ENCODE data around the gene NELL1.

GRCh38 chr11:20634044-20634443 is 35.3 kb upstream of the NELL1 start:
- TF ChIP-seq CTCF (conservative IDR thresholded peaks at IDR 0.05; ENCODE audit: low read length) (0 out of 2 replicates have a peak, but pooled peaks have one; percentile 8), EZH2phosphoT487 (IDR thresholded peaks at IDR 0.05; ENCODE audit: borderline replicate concordance) (no peak)
